Uterus (tissue), 4 donors: ENCODE measurements around the gene ARID2. TPM values are rescaled to one million over a fixed set of nuclear protein-coding genes. Genes with fewer than 3 reads are reported as not detected.

Experiments used
- DNase-seq, 2 donors: peaks; one replicate each; pipeline ENCODE4 v3.0.0-alpha.2; 2019 to 2020
- H3K27ac ChIP-seq, 2 donors: fragments of 200-600 bp; sonication (generic); 1 replicate in 1 of 2; 2 replicates in 1 of 2; pipeline ENCODE4 v1.5.1; 2016 to 2018
- H3K27me3 ChIP-seq, 2 donors: fragments of 200-600 bp; sonication (generic); one replicate each; pipeline ENCODE4 v1.5.1; 2018 to 2019; ENCODE audit warnings: control low read depth in 1 of 2
- H3K36me3 ChIP-seq, 2 donors: fragments of 200-600 bp; sonication (generic); one replicate each; pipeline ENCODE4 v1.5.1; 2019; ENCODE audit warnings: control low read depth in 1 of 2
- H3K4me1 ChIP-seq, 2 donors: fragments of 200-600 bp; sonication (generic); one replicate each; pipeline ENCODE4 v1.5.1; 2018 to 2019; ENCODE audit warnings: control low read depth in 1 of 2
- H3K4me3 ChIP-seq, 2 donors: fragments of 200-600 bp; sonication (generic); 1 replicate in 1 of 2; 2 replicates in 1 of 2; pipeline ENCODE4 v1.5.1; 2018 to 2019; ENCODE audit warnings: mild to moderate bottlenecking in 1 of 2
- H3K9me3 ChIP-seq, 2 donors: fragments of 200-600 bp; sonication (generic); one replicate each; pipeline ENCODE4 v1.5.1; 2019; ENCODE audit warnings: control low read depth in 1 of 2
- CTCF ChIP-seq, 4 experiments: fragments of 200-600 bp in 2 of 4; fragments of 450-650 bp in 2 of 4; sonication (generic) in 2 of 4; IDR thresholded peaks; one replicate each; pipeline ENCODE4 v1.5.1; 2016 to 2019; ENCODE audit warnings: antibody characterized with exemption in 4 of 4, mild to moderate bottlenecking in 2 of 4, moderate library complexity in 1 of 4
- POLR2A ChIP-seq, 2 donors: fragments of 450-650 bp; IDR thresholded peaks; one replicate each; pipeline ENCODE4 v1.6.1; 2016; ENCODE audit warnings: antibody characterized with exemption in 2 of 2, mild to moderate bottlenecking in 1 of 2, moderate library complexity in 1 of 2
- intact Hi-C: fragments of 100-400 bp; cut with DNase I; formaldehyde crosslinking; loops from one replicate; pipeline ENCODE4 v1.15.1; 2023; ENCODE audit warnings: low total_unique reads
- total RNA-seq, 4 donors: library from RNA; depleted of rRNA in 3 of 4; stranded (reverse); fragments of >200 nt in 3 of 4; gene quantifications; one replicate each; pipeline versions ENCODE4 v1.1.0 to v1.2.4, GENCODE V29; 2014 to 2023
- donor health status: DM: yes; HTN: yes; CAD: no.

The ARID2 gene
- total RNA-seq, 4 donors from 2014 or later: 24.3 to 112 (median 56.8) TPM

DNA sequence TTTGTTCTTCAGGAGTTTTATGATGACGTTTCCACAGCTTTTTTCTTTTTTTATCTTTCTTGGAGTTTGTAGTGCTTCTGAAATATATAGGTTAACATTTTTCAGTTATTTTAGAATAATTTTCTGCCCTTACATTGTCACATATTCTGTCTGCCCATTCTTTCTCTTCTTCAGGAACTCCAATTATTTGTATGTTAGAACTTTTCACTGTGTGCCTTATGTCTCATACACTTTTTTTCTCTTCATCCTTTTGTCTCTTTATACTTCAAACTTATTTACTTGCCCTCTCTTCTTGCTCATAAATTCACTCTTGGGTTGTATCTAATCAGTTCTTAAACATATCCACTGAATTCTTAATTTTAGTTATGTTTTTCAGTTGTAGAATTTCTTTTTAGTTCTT, 105.3 kb downstream of the ARID2 start:
- Histone ChIP-seq H3K9me3 (no peaks in the 10 kb centered on the region), H3K27ac (no peak overlapping the region), H3K4me1 (no peaks in the 10 kb centered on the region), H3K27me3 (no peaks in the 10 kb centered on the region), H3K36me3 (no peaks in the 10 kb centered on the region), H3K4me3 (no peak overlapping the region)
- no peak for DNase-seq
- intact Hi-C loops: no loop called here
- TF ChIP-seq CTCF (IDR thresholded peaks at IDR 0.05) (no peak), POLR2A (IDR thresholded peaks at IDR 0.05) (no peak)

GRCh38 chr12:45839917-45840316, 110.4 kb downstream of the ARID2 start:
- H3K36me3 ChIP-seq: no peaks in the 10 kb centered on the region

DNA sequence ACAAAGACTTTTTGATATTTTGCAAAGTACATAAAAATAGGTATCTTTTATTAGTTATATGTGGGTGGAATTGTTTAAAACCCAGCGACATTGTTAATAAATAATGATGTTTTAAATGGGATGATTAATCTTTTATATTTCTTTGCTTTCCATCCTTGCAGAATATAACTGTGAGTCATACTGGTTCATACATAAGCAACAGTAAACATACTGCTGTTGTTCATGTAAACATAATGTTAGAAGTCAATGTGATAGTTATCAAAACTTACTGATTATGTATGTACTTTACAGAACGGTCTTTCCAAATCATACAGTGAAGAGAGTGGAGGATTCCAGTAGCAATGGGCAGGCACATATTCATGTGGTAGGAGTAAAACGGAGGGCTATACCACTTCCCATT, 119.8 kb downstream of the ARID2 start:
- Histone ChIP-seq H3K4me3 (no peak overlapping the region), H3K36me3 (no peaks in the 10 kb centered on the region)

More at GRCh38 chr12:45839917-45840316, 110.4 kb downstream of the ARID2 start:
- DNase-seq: no peak
- TF ChIP-seq CTCF (IDR thresholded peaks at IDR 0.05) (no peak), POLR2A (IDR thresholded peaks at IDR 0.05) (no peak)
- no peaks in the 10 kb centered on the region for H3K27me3 ChIP-seq
- H3K4me3 ChIP-seq: no peak overlapping the region
- intact Hi-C loops: no loop called here
- H3K4me1 ChIP-seq: no peaks in the 10 kb centered on the region
- no peaks in the 10 kb centered on the region for H3K9me3 ChIP-seq
- H3K27ac ChIP-seq: no peak overlapping the region

GRCh38 chr12:45850302-45850701, 120.8 kb downstream of the ARID2 start:
- TF ChIP-seq POLR2A (IDR thresholded peaks at IDR 0.05): no peak
- TF ChIP-seq CTCF (IDR thresholded peaks at IDR 0.05): no peak
- no peaks in the 10 kb centered on the region for H3K36me3 ChIP-seq
- intact Hi-C loops: no loop called here
- H3K27ac ChIP-seq: no peak overlapping the region
- H3K4me3 ChIP-seq: no peak overlapping the region
- no peaks in the 10 kb centered on the region for H3K4me1 ChIP-seq
- H3K27me3 ChIP-seq: no peaks in the 10 kb centered on the region
- no peaks in the 10 kb centered on the region for H3K9me3 ChIP-seq
- DNase-seq: no peak

More for the DNA sequence above, 119.8 kb downstream of the ARID2 start:
- intact Hi-C loops: no loop called here
- no peaks in the 10 kb centered on the region for H3K4me1 ChIP-seq
- H3K27ac ChIP-seq: no peak overlapping the region
- H3K9me3 ChIP-seq: no peaks in the 10 kb centered on the region
- no peak for DNase-seq
- no peaks in the 10 kb centered on the region for H3K27me3 ChIP-seq
- TF ChIP-seq CTCF (IDR thresholded peaks at IDR 0.05) (no peak), POLR2A (IDR thresholded peaks at IDR 0.05) (no peak)

DNA sequence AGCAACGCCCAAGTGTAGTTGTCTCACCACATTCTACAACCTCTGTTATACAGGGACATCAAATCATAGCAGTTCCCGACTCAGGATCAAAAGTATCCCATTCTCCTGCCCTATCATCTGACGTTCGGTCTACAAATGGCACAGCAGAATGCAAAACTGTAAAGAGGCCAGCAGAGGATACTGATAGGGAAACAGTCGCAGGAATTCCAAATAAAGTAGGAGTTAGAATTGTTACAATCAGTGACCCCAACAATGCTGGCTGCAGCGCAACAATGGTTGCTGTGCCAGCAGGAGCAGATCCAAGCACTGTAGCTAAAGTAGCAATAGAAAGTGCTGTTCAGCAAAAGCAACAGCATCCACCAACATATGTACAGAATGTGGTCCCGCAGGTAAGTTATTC, 123.0 kb downstream of the ARID2 start:
- Histone ChIP-seq H3K27me3 (no peaks in the 10 kb centered on the region), H3K36me3 (no peaks in the 10 kb centered on the region), H3K9me3 (no peaks in the 10 kb centered on the region), H3K4me3 (no peak overlapping the region), H3K27ac (no peak overlapping the region), H3K4me1 (no peaks in the 10 kb centered on the region)
- TF ChIP-seq POLR2A (IDR thresholded peaks at IDR 0.05) (no peak), CTCF (IDR thresholded peaks at IDR 0.05) (no peak)
- DNase-seq: no peak
- intact Hi-C loops: no loop called here
